ENCODE measurements around the gene LUC7L. TPM values are rescaled to one million over a fixed set of nuclear protein-coding genes. Genes with fewer than 3 reads are reported as not detected.
"Not testable (repeated sequence)": the region's sequence is repeated elsewhere in the genome, so short reads cannot be mapped to it uniquely, and the experiment has no call there.

Gene LUC7L
- total RNA-seq, 2 donors from 2014 or later: 101 to 171 TPM

- Histone ChIP-seq H3K27me3 (replicated peaks; ENCODE audit: insufficient read depth) (peaks cover 27% of the 10 kb centered on the region), H3K36me3 (no peaks in the 10 kb centered on the region)
- TF ChIP-seq CTCF (IDR thresholded peaks at IDR 0.05): no peak
These were observed 50.6 kb downstream of the LUC7L start for GRCh38 chr16:178668-179015.

DNA sequence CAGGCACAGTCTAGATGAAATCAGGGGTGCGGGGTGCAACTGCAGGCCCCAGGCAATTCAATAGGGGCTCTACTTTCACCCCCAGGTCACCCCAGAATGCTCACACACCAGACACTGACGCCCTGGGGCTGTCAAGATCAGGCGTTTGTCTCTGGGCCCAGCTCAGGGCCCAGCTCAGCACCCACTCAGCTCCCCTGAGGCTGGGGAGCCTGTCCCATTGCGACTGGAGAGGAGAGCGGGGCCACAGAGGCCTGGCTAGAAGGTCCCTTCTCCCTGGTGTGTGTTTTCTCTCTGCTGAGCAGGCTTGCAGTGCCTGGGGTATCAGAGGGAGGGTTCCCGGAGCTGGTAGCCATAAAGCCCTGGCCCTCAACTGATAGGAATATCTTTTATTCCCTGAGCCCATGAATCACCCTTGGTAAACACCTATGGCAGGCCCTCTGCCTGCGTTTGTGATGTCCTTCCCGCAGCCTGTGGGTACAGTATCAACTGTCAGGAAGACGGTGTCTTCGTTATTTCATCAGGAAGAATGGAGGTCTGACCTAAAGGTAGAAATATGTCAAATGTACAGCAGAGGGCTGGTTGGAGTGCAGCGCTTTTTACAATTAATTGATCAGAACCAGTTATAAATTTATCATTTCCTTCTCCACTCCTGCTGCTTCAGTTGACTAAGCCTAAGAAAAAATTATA is 51.1 kb downstream of the LUC7L start:
- no peaks in the 10 kb centered on the region for H3K9me3 ChIP-seq
- H3K27ac ChIP-seq: no peak overlapping the region
- no peak overlapping the region for H3K4me3 ChIP-seq
- peaks cover 14 to 17% of the 10 kb centered on the region in 2 donors for H3K4me1 ChIP-seq (ENCODE audit: control insufficient read depth in 1 of 2, low read depth in 2 of 2)
- peaks cover 27% of the 10 kb centered on the region for H3K27me3 ChIP-seq (replicated peaks; ENCODE audit: insufficient read depth)
- DNase-seq (ENCODE audit: low spot score): no peak
- no peak for TF ChIP-seq CTCF (IDR thresholded peaks at IDR 0.05)
- ATAC-seq (ENCODE audit: insufficient number of reproducible peaks, low FRiP score, low read depth): no peak
- H3K36me3 ChIP-seq: no peaks in the 10 kb centered on the region

More at GRCh38 chr16:178668-179015, 50.6 kb downstream of the LUC7L start:
- Histone ChIP-seq H3K4me1 (ENCODE audit: control insufficient read depth in 1 of 2, low read depth in 2 of 2) (peaks cover 14 to 17% of the 10 kb centered on the region in 2 donors), H3K9me3 (no peaks in the 10 kb centered on the region), H3K4me3 (no peak overlapping the region), H3K27ac (no peak overlapping the region)
- no peak for ATAC-seq (ENCODE audit: insufficient number of reproducible peaks, low FRiP score, low read depth)
- no peak for DNase-seq (ENCODE audit: low spot score)

DNA sequence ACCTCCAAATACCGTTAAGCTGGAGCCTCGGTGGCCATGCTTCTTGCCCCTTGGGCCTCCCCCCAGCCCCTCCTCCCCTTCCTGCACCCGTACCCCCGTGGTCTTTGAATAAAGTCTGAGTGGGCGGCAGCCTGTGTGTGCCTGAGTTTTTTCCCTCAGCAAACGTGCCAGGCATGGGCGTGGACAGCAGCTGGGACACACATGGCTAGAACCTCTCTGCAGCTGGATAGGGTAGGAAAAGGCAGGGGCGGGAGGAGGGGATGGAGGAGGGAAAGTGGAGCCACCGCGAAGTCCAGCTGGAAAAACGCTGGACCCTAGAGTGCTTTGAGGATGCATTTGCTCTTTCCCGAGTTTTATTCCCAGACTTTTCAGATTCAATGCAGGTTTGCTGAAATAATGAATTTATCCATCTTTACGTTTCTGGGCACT is 51.8 kb downstream of the LUC7L start:
- DNase-seq (ENCODE audit: low spot score) (no peak), ATAC-seq (ENCODE audit: insufficient number of reproducible peaks, low FRiP score, low read depth) (no peak)
- TF ChIP-seq CTCF (IDR thresholded peaks at IDR 0.05): no peak
- H3K4me1 ChIP-seq (ENCODE audit: control insufficient read depth in 1 of 2, low read depth in 2 of 2): peaks cover 14 to 17% of the 10 kb centered on the region in 2 donors
- H3K9me3 ChIP-seq: no peaks in the 10 kb centered on the region
- H3K4me3 ChIP-seq: no peak overlapping the region
- peaks cover 27% of the 10 kb centered on the region for H3K27me3 ChIP-seq (replicated peaks; ENCODE audit: insufficient read depth)
- no peaks in the 10 kb centered on the region for H3K36me3 ChIP-seq
- H3K27ac ChIP-seq: no peak overlapping the region

DNA sequence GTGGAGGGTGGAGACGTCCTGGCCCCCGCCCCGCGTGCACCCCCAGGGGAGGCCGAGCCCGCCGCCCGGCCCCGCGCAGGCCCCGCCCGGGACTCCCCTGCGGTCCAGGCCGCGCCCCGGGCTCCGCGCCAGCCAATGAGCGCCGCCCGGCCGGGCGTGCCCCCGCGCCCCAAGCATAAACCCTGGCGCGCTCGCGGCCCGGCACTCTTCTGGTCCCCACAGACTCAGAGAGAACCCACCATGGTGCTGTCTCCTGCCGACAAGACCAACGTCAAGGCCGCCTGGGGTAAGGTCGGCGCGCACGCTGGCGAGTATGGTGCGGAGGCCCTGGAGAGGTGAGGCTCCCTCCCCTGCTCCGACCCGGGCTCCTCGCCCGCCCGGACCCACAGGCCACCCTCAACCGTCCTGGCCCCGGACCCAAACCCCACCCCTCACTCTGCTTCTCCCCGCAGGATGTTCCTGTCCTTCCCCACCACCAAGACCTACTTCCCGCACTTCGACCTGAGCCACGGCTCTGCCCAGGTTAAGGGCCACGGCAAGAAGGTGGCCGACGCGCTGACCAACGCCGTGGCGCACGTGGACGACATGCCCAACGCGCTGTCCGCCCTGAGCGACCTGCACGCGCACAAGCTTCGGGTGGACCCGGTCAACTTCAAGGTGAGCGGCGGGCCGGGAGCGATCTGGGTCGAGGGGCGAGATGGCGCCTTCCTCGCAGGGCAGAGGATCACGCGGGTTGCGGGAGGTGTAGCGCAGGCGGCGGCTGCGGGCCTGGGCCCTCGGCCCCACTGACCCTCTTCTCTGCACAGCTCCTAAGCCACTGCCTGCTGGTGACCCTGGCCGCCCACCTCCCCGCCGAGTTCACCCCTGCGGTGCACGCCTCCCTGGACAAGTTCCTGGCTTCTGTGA is 52.5 kb downstream of the LUC7L start, which contains the start of gene HBA1:
Gene HBA1, plus strand, starts transcription at position 204 of the 906 bp plus-strand sequence. Its CDS starts 37 bp downstream, at position 241.
- DNase-seq (ENCODE audit: low spot score); H3K27ac ChIP-seq; H3K36me3 ChIP-seq; H3K9me3 ChIP-seq; ATAC-seq (ENCODE audit: insufficient number of reproducible peaks, low FRiP score, low read depth); H3K4me3 ChIP-seq: not testable (repeated sequence)
- H3K4me1 ChIP-seq (ENCODE audit: control insufficient read depth in 1 of 2, low read depth in 2 of 2): peaks cover 14 to 17% of the 10 kb centered on the region in 2 donors
- peaks cover 27% of the 10 kb centered on the region for H3K27me3 ChIP-seq (replicated peaks; ENCODE audit: insufficient read depth)

GRCh38 chr16:176006-176405 is 53.2 kb downstream of the LUC7L start:
- not testable (repeated sequence) for ATAC-seq (ENCODE audit: insufficient number of reproducible peaks, low FRiP score, low read depth); H3K27ac ChIP-seq; H3K4me3 ChIP-seq; H3K9me3 ChIP-seq; H3K4me1 ChIP-seq (ENCODE audit: control insufficient read depth in 1 of 2, low read depth in 2 of 2); DNase-seq (ENCODE audit: low spot score); H3K36me3 ChIP-seq
- peaks cover 27% of the 10 kb centered on the region for H3K27me3 ChIP-seq (replicated peaks; ENCODE audit: insufficient read depth)

Measured in thoracic aorta (tissue), 2 donors.